Lung (tissue), 12 donors: ENCODE data around the gene DOK7. TPM values are rescaled to one million over a fixed set of nuclear protein-coding genes. Genes with fewer than 3 reads are reported as not detected.

Experiments
- ATAC-seq: fragments of 200-7000 bp; cut with Tn5 transposase; one replicate; pipeline ENCODE4 v1.9.1; 2020; ENCODE audit warnings: moderate number of reproducible peaks; ENCODE audit not compliant: insufficient read depth, low FRiP score
- DNase-seq, 3 donors: peaks; one replicate each; pipeline ENCODE4 v3.0.0-alpha.2; 2013 to 2017
- H3K27ac ChIP-seq, 2 donors: one replicate each; pipeline ENCODE4 v1.5.1; 2013; ENCODE audit warnings: mild to moderate bottlenecking in 2 of 2, moderate library complexity in 2 of 2, control low read depth in 1 of 2, inconsistent platforms in 1 of 2, low read depth in 1 of 2, low read length in 1 of 2
- H3K27me3 ChIP-seq, 3 donors: one replicate each; pipeline ENCODE4 v1.5.1; 2013; ENCODE audit warnings: low read length in 2 of 3; ENCODE audit not compliant: control insufficient read depth in 3 of 3, insufficient read depth in 3 of 3
- H3K36me3 ChIP-seq, 4 donors: one replicate each; pipeline ENCODE4 v1.5.1; 2013; ENCODE audit warnings: low read length in 4 of 4, mild to moderate bottlenecking in 1 of 4, moderate library complexity in 1 of 4; ENCODE audit not compliant: control insufficient read depth in 4 of 4, insufficient read depth in 4 of 4
- H3K4me1 ChIP-seq, 5 donors: one replicate each; pipeline ENCODE4 v1.5.1; 2013; ENCODE audit warnings: low read length in 5 of 5, mild to moderate bottlenecking in 2 of 5, moderate library complexity in 1 of 5; ENCODE audit not compliant: control insufficient read depth in 5 of 5, insufficient read depth in 5 of 5
- H3K4me3 ChIP-seq: one replicate; pipeline ENCODE4 v1.5.1; 2013; ENCODE audit warnings: mild to moderate bottlenecking, control low read depth, moderate library complexity
- H3K9ac ChIP-seq, 2 donors: one replicate each; pipeline ENCODE4 v1.5.1; 2013; ENCODE audit warnings: low read length in 2 of 2, control low read depth in 1 of 2; ENCODE audit not compliant: insufficient read depth in 1 of 2
- H3K9me3 ChIP-seq, 4 donors: one replicate each; pipeline ENCODE4 v1.5.1; 2013; ENCODE audit warnings: low read length in 3 of 4, mild to moderate bottlenecking in 1 of 4, moderate library complexity in 1 of 4; ENCODE audit not compliant: control insufficient read depth in 4 of 4, insufficient read depth in 3 of 4
- CTCF ChIP-seq: IDR thresholded peaks from 2 replicates; pipeline ENCODE4 v1.5.1; 2012; ENCODE audit warnings: mild to moderate bottlenecking; ENCODE audit errors: control extremely low read depth, extremely low read depth
- WGBS, 2 donors: extraction: QIAGEN DNeasy Blood & Tissue Kit; methylation state at CpG; one replicate each; pipeline ENCODE4 v1.1.7; 2013; 5-methylcytosine and 5-hydroxymethylcytosine counted together
- polyA plus RNA-seq, 2 donors: library from polyadenylated mRNA; stranded (reverse); fragments of 200-250 nt; gene quantifications; one replicate each; pipeline ENCODE4 v1.2.1, GENCODE V29; 2013
- total RNA-seq, 2 donors: library from RNA; depleted of rRNA in 1 of 2; stranded (reverse); fragments of >200 nt in 1 of 2; gene quantifications; one replicate each; pipeline ENCODE4 v1.2.1, GENCODE V29; 2014 to 2021
- donor health status: control.
- donor health status: control.
- donor health status: Bipolar disorder and iron deficiency.
- donor health status: healthy.
- donor health status: DM: yes; HTN: yes; CAD: no.

DOK7 gene
- total and polyA plus RNA-seq, 4 donors = 0.53 to 2.7 (median 1.4) TPM

- DNase-seq = no peak
- H3K36me3 ChIP-seq = peaks cover 0 to 42% (median 9%) of the 10 kb centered on the region in 4 donors
- 89 to 94% methylated on average over 19 of the region's 19 CpGs for WGBS, 2 donors
- no peaks in the 10 kb centered on the region for H3K9me3 ChIP-seq
- no peak for ATAC-seq
- H3K27me3 ChIP-seq = no peaks in the 10 kb centered on the region
- no peak overlapping the region for H3K9ac ChIP-seq
- no peak overlapping the region for H3K4me3 ChIP-seq
- no peak overlapping the region for H3K27ac ChIP-seq
- TF ChIP-seq CTCF = no peak
- peaks cover 0 to 15% (median 0%) of the 10 kb centered on the region in 5 donors for H3K4me1 ChIP-seq
These were observed 38.8 kb downstream of the DOK7 start for GRCh38 chr4:3501825-3502425.

- DNase-seq = no peak
- no peak for TF ChIP-seq CTCF
- H3K27ac ChIP-seq = no peak overlapping the region
- H3K36me3 ChIP-seq = peaks cover 1 to 42% (median 10%) of the 10 kb centered on the region in 4 donors
- no peak overlapping the region for H3K4me3 ChIP-seq
- H3K4me1 ChIP-seq = peaks cover 0 to 15% (median 0%) of the 10 kb centered on the region in 5 donors
- no peak overlapping the region for H3K9ac ChIP-seq
- no peak for ATAC-seq
- WGBS, 2 donors = 82 to 90% methylated on average over 39 of the region's 39 CpGs
- H3K27me3 ChIP-seq = no peaks in the 10 kb centered on the region
- H3K9me3 ChIP-seq = no peaks in the 10 kb centered on the region
These were observed 40.1 kb downstream of the DOK7 start for GRCh38 chr4:3502941-3503936.

GRCh38 chr4:3505231-3505630 lies 42.1 kb downstream of the DOK7 start:
- TF ChIP-seq CTCF = no peak
- peaks cover 0 to 15% (median 0%) of the 10 kb centered on the region in 5 donors for H3K4me1 ChIP-seq
- H3K9ac ChIP-seq = no peak overlapping the region
- 96% methylated on average over 16 of the region's 16 CpGs for WGBS, 2 donors
- H3K36me3 ChIP-seq = peaks cover 5 to 46% (median 17%) of the 10 kb centered on the region in 4 donors
- no peaks in the 10 kb centered on the region for H3K27me3 ChIP-seq
- no peak for ATAC-seq
- no peak overlapping the region for H3K4me3 ChIP-seq
- DNase-seq = no peak
- no peak overlapping the region for H3K27ac ChIP-seq
- no peaks in the 10 kb centered on the region for H3K9me3 ChIP-seq
